Epithelial cell of prostate (primary cell): Measurements from ENCODE around the gene LINC01488.

Source experiments
- DNase-seq: peaks from one replicate; pipeline ENCODE4 v3.0.0-alpha.2; 2011; ENCODE audit warnings: low read depth, low spot score
- H3K27ac ChIP-seq: fragments of 450-650 bp; 2 replicates; pipeline ENCODE4 v1.5.1; 2017; ENCODE audit warnings: mild to moderate bottlenecking

The LINC01488 gene

GRCh38 chr11:69489031-69489745, 7.7 kb downstream of the LINC01488 start:
- H3K27ac ChIP-seq: no peak overlapping the region
- DNase-seq: no peak

DNA sequence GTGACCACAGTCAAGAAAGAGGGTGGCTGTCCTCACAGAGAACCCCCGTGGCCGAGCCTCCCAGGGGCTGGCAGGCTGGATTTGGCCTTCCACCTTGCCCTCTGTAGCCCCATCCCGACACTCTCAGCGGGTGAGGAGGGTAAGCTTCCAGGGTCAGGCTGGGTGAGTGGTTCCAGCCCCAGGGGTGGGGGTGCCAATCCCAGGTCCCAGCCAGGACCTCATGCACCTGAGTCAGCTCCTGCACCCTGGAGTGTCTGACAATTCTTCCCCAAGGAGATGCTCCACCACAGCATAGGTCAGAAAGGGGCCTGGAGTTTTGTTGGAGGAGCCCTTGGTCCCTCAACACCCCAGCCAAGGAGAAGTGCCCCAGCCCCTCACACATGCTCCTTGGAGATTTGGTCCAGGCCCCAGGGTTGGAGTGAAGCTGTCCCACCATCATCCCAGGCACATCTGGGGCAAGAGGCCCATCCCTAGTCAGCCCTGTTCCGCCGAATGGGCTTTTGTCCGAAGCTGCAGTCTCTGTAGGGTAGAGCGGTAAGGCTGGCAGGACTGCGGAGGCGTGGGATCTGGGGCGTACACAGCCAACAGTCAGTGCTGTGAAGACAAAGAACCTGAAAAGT, 8.4 kb downstream of the LINC01488 start:
- no peak for DNase-seq
- H3K27ac ChIP-seq: no peak overlapping the region

- no peak for DNase-seq
- no peak overlapping the region for H3K27ac ChIP-seq
These were observed 9.1 kb downstream of the LINC01488 start for GRCh38 chr11:69490516-69490915.

DNA sequence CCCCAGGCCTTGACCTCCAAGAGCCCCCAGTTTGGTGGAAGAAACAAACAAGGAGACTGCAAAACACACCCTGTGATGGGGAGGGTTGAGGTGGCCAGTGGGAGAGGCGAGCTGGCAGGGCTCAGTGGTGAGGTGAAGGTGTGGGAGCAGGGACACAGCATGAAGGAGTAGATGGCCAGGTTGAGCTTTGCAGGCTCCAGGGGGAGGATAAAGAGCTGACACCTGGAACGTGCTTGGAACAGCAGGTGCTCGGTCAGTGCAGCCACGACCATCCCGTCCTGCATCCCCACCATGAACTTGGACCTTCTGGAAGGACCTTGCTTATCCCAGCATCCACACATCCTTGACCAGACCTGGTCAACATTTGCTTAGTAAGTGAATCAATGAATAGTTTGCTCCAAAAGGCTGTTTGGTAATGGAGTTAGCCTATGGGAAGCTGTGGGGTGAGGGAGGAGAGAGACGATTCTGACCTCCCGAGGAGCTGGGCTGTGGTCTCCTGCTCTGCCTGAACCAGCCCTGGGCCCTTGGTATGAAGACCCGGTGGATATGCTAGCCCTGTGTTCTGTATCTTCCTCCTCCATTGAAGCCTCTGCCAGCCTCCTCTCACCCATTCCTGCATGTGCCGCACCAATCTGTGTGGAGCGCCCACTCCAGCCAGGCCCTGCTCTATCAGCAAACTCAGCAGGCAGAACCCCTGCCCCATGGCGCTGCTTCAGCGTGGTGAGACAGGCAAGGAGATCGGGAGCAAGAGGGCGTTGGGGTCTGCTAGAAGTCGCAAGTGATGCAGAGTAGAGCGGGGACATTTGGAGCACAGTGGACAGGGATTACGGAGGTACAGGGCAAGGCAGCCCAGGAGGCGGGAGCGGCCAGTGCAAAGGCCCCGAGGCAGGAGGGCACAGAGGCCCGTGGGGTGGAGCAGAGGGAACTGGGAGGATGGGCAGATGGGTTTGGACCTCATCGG, 9.9 kb downstream of the LINC01488 start:
- no peak for DNase-seq
- H3K27ac ChIP-seq: no peak overlapping the region

DNA sequence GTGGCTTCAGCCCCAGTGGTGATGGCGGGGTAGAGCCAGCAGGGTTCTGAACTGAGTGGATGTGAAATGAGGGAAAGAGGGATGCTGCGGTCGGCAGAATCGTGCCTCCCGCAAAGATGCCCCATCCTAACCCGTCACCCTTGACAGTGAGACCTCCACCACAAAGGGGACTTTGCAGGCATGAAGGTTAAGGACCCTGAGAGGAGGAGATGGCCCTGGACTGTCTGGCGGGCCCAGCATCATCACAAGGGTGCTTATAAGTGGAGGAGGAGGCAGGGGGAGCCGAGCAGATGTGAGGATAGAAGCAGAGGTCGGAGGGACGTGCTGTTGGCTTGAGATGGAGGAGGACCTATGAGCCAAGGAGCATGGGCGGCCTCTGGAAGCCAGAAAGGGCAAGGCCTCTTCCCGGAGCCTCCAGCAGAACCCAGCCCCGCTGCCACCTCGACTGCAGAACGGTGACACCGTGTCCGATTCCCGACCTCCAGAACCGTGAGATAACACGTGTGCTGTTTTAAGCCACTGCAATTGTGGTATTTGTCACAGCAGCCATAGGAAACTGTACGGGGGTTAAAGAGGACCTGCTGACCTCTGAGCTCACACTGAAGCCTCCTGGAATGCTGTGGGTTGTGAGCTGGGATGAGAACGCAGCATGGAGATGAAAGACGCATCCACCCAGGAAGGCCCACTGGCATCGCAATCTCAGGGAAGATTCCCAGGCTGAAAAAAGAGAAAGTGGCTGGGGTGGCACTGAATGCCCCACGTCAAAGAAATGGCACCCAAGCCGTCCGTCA, 10.9 kb downstream of the LINC01488 start:
- DNase-seq: no peak
- no peak overlapping the region for H3K27ac ChIP-seq

- H3K27ac ChIP-seq: no peak overlapping the region
- DNase-seq: no peak
These were observed 12.7 kb downstream of the LINC01488 start for GRCh38 chr11:69493931-69494821.

DNA sequence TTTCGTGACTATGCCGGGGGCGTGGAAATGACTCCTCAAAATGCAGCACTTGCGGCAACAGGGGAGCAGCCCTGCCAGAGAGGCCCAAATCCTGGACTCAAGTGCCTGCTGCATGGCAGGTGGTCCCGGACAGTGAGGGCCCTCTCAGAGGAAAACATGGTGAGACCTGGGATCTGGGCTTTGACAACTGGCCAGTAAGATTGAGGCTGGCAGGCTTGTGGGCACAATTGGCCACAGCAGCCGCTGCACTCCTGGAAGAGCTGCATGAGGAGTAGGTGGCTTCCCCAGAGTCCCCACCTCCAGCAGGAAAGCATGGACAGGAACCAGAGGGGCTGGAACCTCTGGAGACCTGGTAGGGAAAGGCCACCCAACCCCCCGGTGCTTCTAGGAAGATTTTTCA, 13.4 kb downstream of the LINC01488 start:
- H3K27ac ChIP-seq: no peak overlapping the region

GRCh38 chr11:69495441-69496201, 14.2 kb downstream of the LINC01488 start:
- DNase-seq: no peak
- no peak overlapping the region for H3K27ac ChIP-seq

More for the DNA sequence above, 13.4 kb downstream of the LINC01488 start:
- DNase-seq: no peak

GRCh38 chr11:69496202-69496557, 14.7 kb downstream of the LINC01488 start:
- H3K27ac ChIP-seq: no peak overlapping the region
- DNase-seq: no peak

GRCh38 chr11:69496631-69497220, 15.3 kb downstream of the LINC01488 start:
- no peak for DNase-seq
- H3K27ac ChIP-seq: no peak overlapping the region

DNA sequence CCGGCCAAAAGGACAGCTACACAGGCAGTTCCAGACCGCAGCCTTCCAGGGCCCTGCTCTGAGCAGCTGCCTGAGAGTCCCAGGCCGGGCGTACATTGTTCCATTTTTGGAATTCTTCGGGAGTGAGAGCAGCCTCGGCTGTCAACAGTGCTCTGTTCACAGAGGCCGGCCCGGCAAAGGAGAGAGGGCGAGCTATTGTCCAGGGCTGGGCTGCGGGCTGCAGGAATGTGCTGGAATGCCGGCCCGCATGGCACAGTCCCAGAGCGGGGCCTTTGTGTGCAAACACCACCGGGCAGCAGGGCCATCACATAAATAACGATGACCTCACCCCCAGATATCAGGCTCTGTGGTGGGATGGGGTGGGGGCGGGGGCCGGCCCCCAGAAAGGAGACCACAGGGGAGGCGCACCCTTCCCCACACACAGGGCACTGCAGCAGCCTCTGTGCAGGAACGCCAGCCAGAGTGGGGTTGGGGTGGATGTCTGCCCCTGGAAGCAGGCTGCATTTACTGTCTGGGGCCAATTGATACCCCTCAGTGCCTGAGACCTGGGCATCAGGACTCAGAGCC, 15.8 kb downstream of the LINC01488 start:
- no peak for DNase-seq

GRCh38 chr11:69498614-69499175, 17.2 kb downstream of the LINC01488 start:
- DNase-seq: no peak

More for the DNA sequence above, 15.8 kb downstream of the LINC01488 start:
- no peak overlapping the region for H3K27ac ChIP-seq

GRCh38 chr11:69499186-69499917, 17.9 kb downstream of the LINC01488 start:
- H3K27ac ChIP-seq: no peak overlapping the region

More at GRCh38 chr11:69498614-69499175, 17.2 kb downstream of the LINC01488 start:
- no peak overlapping the region for H3K27ac ChIP-seq

DNA sequence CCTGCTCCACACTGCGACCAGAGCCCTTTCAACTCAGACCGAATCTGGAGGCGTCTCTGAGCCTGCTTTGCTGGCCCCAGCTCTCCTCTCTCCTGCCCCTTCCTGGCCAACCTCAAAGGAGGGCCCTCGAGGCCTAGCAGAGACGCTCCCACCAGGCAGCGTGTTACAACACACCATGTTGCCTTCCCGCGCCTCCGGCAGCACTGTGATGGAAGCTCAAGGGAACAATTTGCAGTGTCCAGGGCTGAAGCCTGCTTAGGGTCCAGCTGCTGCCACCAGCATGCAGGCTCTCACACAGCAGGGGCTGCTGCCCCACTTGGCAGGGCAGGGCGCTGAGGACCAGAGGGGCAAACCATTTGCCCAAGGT, 18.4 kb downstream of the LINC01488 start:
- DNase-seq: no peak
- H3K27ac ChIP-seq: no peak overlapping the region

More at GRCh38 chr11:69499186-69499917, 17.9 kb downstream of the LINC01488 start:
- no peak for DNase-seq

DNA sequence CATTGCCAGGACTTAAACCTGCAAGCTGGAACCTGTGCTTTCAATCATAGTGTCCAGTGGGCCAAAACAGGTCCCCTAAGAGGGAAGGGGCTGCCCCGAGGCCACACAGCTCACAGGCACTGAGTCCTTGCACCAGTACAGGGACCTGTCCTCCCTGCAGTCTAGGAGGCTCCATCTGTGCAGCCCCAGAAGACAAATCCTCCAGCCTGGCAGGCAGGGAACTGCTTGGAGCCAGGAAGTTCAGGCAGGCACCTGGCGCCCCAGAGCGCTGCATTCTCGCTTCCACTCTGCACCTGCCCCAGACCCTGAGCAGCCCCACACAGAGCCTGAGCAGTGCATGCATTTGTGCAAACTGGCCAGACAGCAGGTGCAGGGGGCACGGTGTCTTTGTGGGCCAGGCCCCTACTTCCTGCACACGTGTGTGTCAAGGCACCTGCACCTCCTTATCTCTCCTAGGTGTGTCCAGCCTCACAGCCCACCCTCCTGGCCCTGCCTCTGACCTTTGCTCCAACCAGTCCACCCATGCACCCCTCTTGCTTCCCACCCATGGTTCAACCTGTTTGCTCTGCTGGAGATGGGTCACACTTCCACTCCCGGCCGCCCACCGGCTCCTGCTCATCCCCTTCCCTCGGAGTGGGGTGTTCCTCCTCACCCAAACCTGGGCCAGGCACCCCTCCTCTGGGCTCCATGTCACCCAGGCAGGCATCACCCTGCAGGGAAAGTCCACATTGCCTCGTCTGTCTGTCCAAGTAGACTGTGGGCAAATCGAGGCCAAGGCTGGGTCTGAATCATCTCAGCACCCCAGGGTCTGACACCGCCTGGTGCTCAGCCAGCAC, 19.0 kb downstream of the LINC01488 start:
- no peak overlapping the region for H3K27ac ChIP-seq
- no peak for DNase-seq

- no peak overlapping the region for H3K27ac ChIP-seq
- DNase-seq: no peak
These were observed 19.6 kb downstream of the LINC01488 start for GRCh38 chr11:69501121-69501489.
